ENCODE data around the gene LRRC51. TPM values are rescaled to one million over a fixed set of nuclear protein-coding genes. Genes with fewer than 3 reads are reported as not detected.
A peak's percentile ranks its signal among the peaks of the same experiment; 100 is the strongest.

Gene LRRC51
- total and polyA plus RNA-seq, 2 donors (not counting 3 experiments of a cell fraction or from before 2014, with no cell fraction given), result 3.5 to 6.1 TPM

GRCh38 chr11:72041364-72042063, 39.1 kb upstream of the LRRC51 start:
- peak; percentile 87 for DNase-seq (ENCODE audit: low read depth, low spot score)
- TF ChIP-seq EZH2 (IDR thresholded peaks at IDR 0.05; ENCODE audit: borderline replicate concordance, low read depth, low read length, severe bottlenecking) (no peak), POLR2A (IDR thresholded peaks at IDR 0.05; ENCODE audit: low read depth, low read length) (peak; percentile 83), GATA2 (IDR thresholded peaks at IDR 0.05; ENCODE audit: insufficient read depth, insufficient read length, low read depth, low read length) (no peak), POLR2AphosphoS5 (IDR thresholded peaks at IDR 0.05; ENCODE audit: insufficient read depth, low read depth, low read length) (peak; percentile 30), MAX (IDR thresholded peaks at IDR 0.05; ENCODE audit: insufficient read depth, insufficient read length) (no peak)
- Histone ChIP-seq H3K9ac (replicated peaks; ENCODE audit: extremely low read depth, insufficient read depth, low read length) (peak overlapping the region; percentile 92), H3K36me3 (ENCODE audit: control insufficient read depth in 2 of 2, extremely low read depth in 1 of 2, insufficient read depth in 2 of 2, low read length in 2 of 2) (no peaks in the 10 kb centered on the region), H3K4me3 (replicated peaks in 1 of 3; ENCODE audit: insufficient read depth in 1 of 3, low read depth in 1 of 3, low read length in 3 of 3) (peak overlapping the region; percentile 28 to 66 (median 58)), H3K4me1 (ENCODE audit: control insufficient read depth, extremely low read depth, insufficient read depth, low read length) (peaks cover 38% of the 10 kb centered on the region), H4K20me1 (replicated peaks; ENCODE audit: control insufficient read depth, extremely low read depth, insufficient read depth, low read length) (no peaks in the 10 kb centered on the region), H3K79me2 (ENCODE audit: control insufficient read depth, insufficient read depth, low read length) (peaks cover 53% of the 10 kb centered on the region), H3K9me3 (replicated peaks; ENCODE audit: control insufficient read depth, insufficient read depth, low read length) (no peaks in the 10 kb centered on the region), H3K4me2 (ENCODE audit: insufficient read depth, low read length) (peak overlapping the region; percentile 70), H3K27me3 (ENCODE audit: control insufficient read depth in 2 of 2, insufficient read depth in 2 of 2, low read length in 2 of 2) (no peaks in the 10 kb centered on the region), H3K9me1 (replicated peaks; ENCODE audit: control insufficient read depth, extremely low read depth, insufficient read depth, low read length) (no peaks in the 10 kb centered on the region), H3K27ac (ENCODE audit: insufficient read depth, low read depth, low read length) (peak overlapping the region; percentile 90), H2AFZ (ENCODE audit: low read depth, low read length) (peak overlapping the region; percentile 19)
- dilution Hi-C loops (cut with MboI; ENCODE audit: extremely low pct_ligation_motif_present, low sequenced_read_pairs), result no loop called here
- CTCF ChIA-PET, result interaction anchor here (1.4 to 5.2 kb wide), 4 partner anchors 14 to 49 kb away, joined by 6 to 89 read pairs (median 27); no protein-coding TSS in a partner anchor
- FAIRE-seq, result no peak
- BruUV-seq (replicated peaks), result no TSS peak
- POLR2A ChIA-PET, result no interaction called here
- intact Hi-C loops (cut with micrococcal nuclease), result loop anchor here (1.0 to 2.0 kb wide), 5 partner anchors 31 to 182 kb away; partner anchors contain the start of genes ANAPC15, LAMTOR1, LRRC51 and NUMA1

Data from endothelial cell of umbilical vein (primary cell).